Activated CD4-positive, alpha-beta T cell treated with anti-CD3 and anti-CD28 coated beads, Interleukin-2, amount 10 ng/mL, durations not matched to agents 7 days and 5 days (primary cell): Measurements from ENCODE around the gene MSH3. TPM values are rescaled to one million over a fixed set of nuclear protein-coding genes. Genes with fewer than 3 reads are reported as not detected.
"Not testable (repeated sequence)": the region's sequence is repeated elsewhere in the genome, so short reads cannot be mapped to it uniquely, and the experiment has no call there.

Experiments
- CTCF ChIA-PET: fragments of 350-600 bp; sonication (Branson Sonifier 250); formaldehyde crosslinking; loops from one replicate; lab custom pipeline; 2021; ENCODE audit warnings: antibody characterized with exemption; lab: Charles Lee
- POLR2A ChIA-PET: fragments of 350-600 bp; sonication (Branson Sonifier 250); formaldehyde crosslinking; loops from one replicate; lab custom pipeline; 2021; ENCODE audit warnings: antibody characterized with exemption; lab: Charles Lee
- DNase-seq: peaks from one replicate; pipeline ENCODE4 v3.0.0-alpha.2; 2020
- H3K27ac Mint-ChIP-seq: one replicate; pipeline ENCODE4 v1.8.0; 2021; ENCODE audit warnings: mild to moderate bottlenecking, moderate library complexity, mixed read lengths
- H3K27me3 Mint-ChIP-seq: one replicate; pipeline ENCODE4 v1.8.0; 2021; ENCODE audit warnings: mixed read lengths
- H3K36me3 Mint-ChIP-seq: one replicate; pipeline ENCODE4 v1.8.0; 2021; ENCODE audit warnings: low read depth, mixed read lengths
- H3K4me1 Mint-ChIP-seq: one replicate; pipeline ENCODE4 v1.8.0; 2021; ENCODE audit warnings: mixed read lengths
- H3K4me3 Mint-ChIP-seq: one replicate; pipeline ENCODE4 v1.8.0; 2021; ENCODE audit warnings: mild to moderate bottlenecking, moderate library complexity, mixed read lengths
- H3K9me3 Mint-ChIP-seq: one replicate; pipeline ENCODE4 v1.8.0; 2021; ENCODE audit warnings: mixed read lengths
- total RNA-seq, 2 experiments: library from RNA; stranded (reverse); gene quantifications; one replicate each; pipeline ENCODE4 v1.2.3, GENCODE V29; 2021

Gene MSH3
- total RNA-seq, 2 experiments from 2014 or later = 23.2 to 25.4 TPM

- H3K9me3 Mint-ChIP-seq = peaks cover 11% of the 10 kb centered on the region
- DNase-seq = no peak
- H3K27ac Mint-ChIP-seq = no peak overlapping the region
- peaks cover 53% of the 10 kb centered on the region for H3K36me3 Mint-ChIP-seq
- POLR2A ChIA-PET = no interaction called here
- H3K4me1 Mint-ChIP-seq = peaks cover 31% of the 10 kb centered on the region
- CTCF ChIA-PET = no interaction called here
- no peak overlapping the region for H3K4me3 Mint-ChIP-seq
- H3K27me3 Mint-ChIP-seq = no peaks in the 10 kb centered on the region
Measured at GRCh38 chr5:80864109-80864508, 209.7 kb downstream of the MSH3 start.

- Mint-ChIP-seq H3K9me3 (peaks cover 8% of the 10 kb centered on the region), H3K36me3 (peaks cover 53% of the 10 kb centered on the region), H3K27ac (no peak overlapping the region), H3K4me3 (no peak overlapping the region), H3K4me1 (peaks cover 31% of the 10 kb centered on the region), H3K27me3 (no peaks in the 10 kb centered on the region)
- CTCF ChIA-PET = interaction anchor here (1.3 kb wide), 1 partner anchor 19 kb away, joined by 3 read pairs; no protein-coding TSS in a partner anchor
- DNase-seq = no peak
- POLR2A ChIA-PET = no interaction called here
Measured at GRCh38 chr5:80864706-80865435, 210.4 kb downstream of the MSH3 start.

- DNase-seq = no peak
- ChIA-PET POLR2A (no interaction called here), CTCF (interaction anchor here (1.3 kb wide), 1 partner anchor 18 kb away, joined by 3 read pairs; no protein-coding TSS in a partner anchor)
- Mint-ChIP-seq H3K36me3 (peaks cover 52% of the 10 kb centered on the region), H3K9me3 (peaks cover 6% of the 10 kb centered on the region), H3K27me3 (no peaks in the 10 kb centered on the region), H3K4me3 (no peak overlapping the region), H3K4me1 (peaks cover 25% of the 10 kb centered on the region), H3K27ac (no peak overlapping the region)
Measured at GRCh38 chr5:80865551-80865950, 211.1 kb downstream of the MSH3 start.

GRCh38 chr5:80866371-80866770 is 211.9 kb downstream of the MSH3 start:
- H3K9me3 Mint-ChIP-seq = no peaks in the 10 kb centered on the region
- H3K27me3 Mint-ChIP-seq = no peaks in the 10 kb centered on the region
- ChIA-PET POLR2A (no interaction called here), CTCF (no interaction called here)
- peaks cover 18% of the 10 kb centered on the region for H3K4me1 Mint-ChIP-seq
- H3K4me3 Mint-ChIP-seq = no peak overlapping the region
- DNase-seq = no peak
- no peak overlapping the region for H3K27ac Mint-ChIP-seq
- peaks cover 50% of the 10 kb centered on the region for H3K36me3 Mint-ChIP-seq

- H3K27me3 Mint-ChIP-seq = no peaks in the 10 kb centered on the region
- no peak overlapping the region for H3K27ac Mint-ChIP-seq
- POLR2A ChIA-PET = no interaction called here
Measured at GRCh38 chr5:80867233-80867632, 212.8 kb downstream of the MSH3 start.

GRCh38 chr5:80870442-80870841 is 216.0 kb downstream of the MSH3 start:
- Mint-ChIP-seq H3K4me3 (no peak overlapping the region), H3K36me3 (peaks cover 57% of the 10 kb centered on the region), H3K27me3 (no peaks in the 10 kb centered on the region), H3K27ac (no peak overlapping the region), H3K9me3 (no peaks in the 10 kb centered on the region), H3K4me1 (peaks cover 8% of the 10 kb centered on the region)
- POLR2A ChIA-PET = interaction anchor here (0.6 kb wide), 1 partner anchor 89 kb away, joined by 4 read pairs; the partner anchor contains the start of gene RASGRF2
- CTCF ChIA-PET = interaction anchor here (0.6 to 1.0 kb wide), 2 partner anchors 31 to 299 kb away, joined by 3 read pairs; no protein-coding TSS in a partner anchor
- no peak for DNase-seq

More at GRCh38 chr5:80867233-80867632, 212.8 kb downstream of the MSH3 start:
- H3K36me3 Mint-ChIP-seq = peaks cover 52% of the 10 kb centered on the region
- DNase-seq = no peak
- CTCF ChIA-PET = no interaction called here
- H3K4me3 Mint-ChIP-seq = no peak overlapping the region
- peaks cover 18% of the 10 kb centered on the region for H3K4me1 Mint-ChIP-seq
- H3K9me3 Mint-ChIP-seq = no peaks in the 10 kb centered on the region

- CTCF ChIA-PET = no interaction called here
Measured at GRCh38 chr5:80871541-80871961, 217.1 kb downstream of the MSH3 start.

GRCh38 chr5:80874162-80874561 is 219.7 kb downstream of the MSH3 start:
- no peaks in the 10 kb centered on the region for H3K27me3 Mint-ChIP-seq
- no peaks in the 10 kb centered on the region for H3K4me1 Mint-ChIP-seq
- H3K4me3 Mint-ChIP-seq = no peak overlapping the region
- peaks cover 56% of the 10 kb centered on the region for H3K36me3 Mint-ChIP-seq
- CTCF ChIA-PET = no interaction called here
- POLR2A ChIA-PET = no interaction called here
- DNase-seq = no peak
- H3K9me3 Mint-ChIP-seq = no peaks in the 10 kb centered on the region
- H3K27ac Mint-ChIP-seq = no peak overlapping the region

More at GRCh38 chr5:80871541-80871961, 217.1 kb downstream of the MSH3 start:
- Mint-ChIP-seq H3K4me1 (peaks cover 6% of the 10 kb centered on the region), H3K4me3 (no peak overlapping the region), H3K27me3 (no peaks in the 10 kb centered on the region), H3K9me3 (no peaks in the 10 kb centered on the region), H3K27ac (no peak overlapping the region), H3K36me3 (peaks cover 56% of the 10 kb centered on the region)
- POLR2A ChIA-PET = interaction anchor here (0.6 kb wide), 1 partner anchor 271 kb away, joined by 3 read pairs; no protein-coding TSS in a partner anchor
- no peak for DNase-seq

- H3K27me3 Mint-ChIP-seq = no peaks in the 10 kb centered on the region
- H3K27ac Mint-ChIP-seq = no peak overlapping the region
Measured at GRCh38 chr5:80877592-80877991, 223.1 kb downstream of the MSH3 start.

GRCh38 chr5:80881726-80882125 is 227.3 kb downstream of the MSH3 start:
- Mint-ChIP-seq H3K9me3 (peaks cover 2% of the 10 kb centered on the region), H3K36me3 (peaks cover 44% of the 10 kb centered on the region), H3K27ac (no peak overlapping the region), H3K27me3 (no peaks in the 10 kb centered on the region), H3K4me1 (peaks cover 7% of the 10 kb centered on the region), H3K4me3 (no peak overlapping the region)
- CTCF ChIA-PET = interaction anchor here (0.7 to 1.0 kb wide), 2 partner anchors 12 to 181 kb away, joined by 3 read pairs; no protein-coding TSS in a partner anchor
- DNase-seq = no peak
- POLR2A ChIA-PET = no interaction called here

More at GRCh38 chr5:80877592-80877991, 223.1 kb downstream of the MSH3 start:
- Mint-ChIP-seq H3K36me3 (peaks cover 63% of the 10 kb centered on the region), H3K9me3 (peaks cover 2% of the 10 kb centered on the region), H3K4me1 (no peaks in the 10 kb centered on the region), H3K4me3 (no peak overlapping the region)
- POLR2A ChIA-PET = no interaction called here
- no peak for DNase-seq
- CTCF ChIA-PET = interaction anchor here (0.7 kb wide), 1 partner anchor 9 kb away, joined by 3 read pairs; no protein-coding TSS in a partner anchor

- H3K27me3 Mint-ChIP-seq, H3K27ac Mint-ChIP-seq: not testable (repeated sequence)
- POLR2A ChIA-PET = interaction anchor here (0.7 kb wide), 1 partner anchor 117 kb away, joined by 4 read pairs; no protein-coding TSS in a partner anchor
Measured at GRCh38 chr5:80883390-80883789, 228.9 kb downstream of the MSH3 start.

GRCh38 chr5:80884086-80884813 is 229.8 kb downstream of the MSH3 start:
- no peak overlapping the region for H3K27ac Mint-ChIP-seq
- CTCF ChIA-PET = interaction anchor here (0.9 to 1.4 kb wide), 3 partner anchors 9 to 223 kb away, joined by 3 read pairs; no protein-coding TSS in a partner anchor
- peaks cover 4% of the 10 kb centered on the region for H3K9me3 Mint-ChIP-seq
- POLR2A ChIA-PET = no interaction called here
- H3K4me1 Mint-ChIP-seq = peaks cover 7% of the 10 kb centered on the region
- H3K27me3 Mint-ChIP-seq = no peaks in the 10 kb centered on the region
- DNase-seq = no peak
- peaks cover 31% of the 10 kb centered on the region for H3K36me3 Mint-ChIP-seq
- no peak overlapping the region for H3K4me3 Mint-ChIP-seq

More at GRCh38 chr5:80883390-80883789, 228.9 kb downstream of the MSH3 start:
- peaks cover 36% of the 10 kb centered on the region for H3K36me3 Mint-ChIP-seq
- not testable (repeated sequence) for H3K9me3 Mint-ChIP-seq, H3K4me1 Mint-ChIP-seq, H3K4me3 Mint-ChIP-seq, DNase-seq
- CTCF ChIA-PET = interaction anchor here (0.9 to 1.2 kb wide), 3 partner anchors 8 to 32 kb away, joined by 3 to 5 read pairs (median 3); no protein-coding TSS in a partner anchor
